Endodermal cell (in vitro differentiated cells): ENCODE measurements around the gene PREX1. TPM values are rescaled to one million over a fixed set of nuclear protein-coding genes. Genes with fewer than 3 reads are reported as not detected.

Source experiments
- DNase-seq: peaks from one replicate; pipeline ENCODE4 v3.0.0-alpha.2; 2017
- H3K27ac ChIP-seq: 2 replicates; pipeline ENCODE4 v1.5.1; 2013; ENCODE audit warnings: mild to moderate bottlenecking, low read depth, low read length, moderate library complexity
- H3K27me3 ChIP-seq: 2 replicates; pipeline ENCODE4 v1.6.1; 2013; ENCODE audit warnings: mild to moderate bottlenecking, low read length, moderate library complexity; ENCODE audit not compliant: insufficient read depth, control insufficient read depth, poor library complexity, severe bottlenecking
- H3K36me3 ChIP-seq: 2 replicates; pipeline ENCODE4 v1.7.0; 2013; ENCODE audit warnings: mild to moderate bottlenecking, low read length, moderate library complexity; ENCODE audit not compliant: control insufficient read depth, insufficient read depth
- H3K4me1 ChIP-seq: one replicate; pipeline ENCODE4 v1.7.0; 2013; ENCODE audit warnings: low read length; ENCODE audit not compliant: control insufficient read depth, insufficient read depth
- H3K4me3 ChIP-seq: 2 replicates; pipeline ENCODE4 v1.5.1; 2013; ENCODE audit warnings: mild to moderate bottlenecking, low read length, moderate library complexity
- H3K9ac ChIP-seq: 2 replicates; pipeline ENCODE4 v1.6.1; 2013; ENCODE audit warnings: mild to moderate bottlenecking, low read length, moderate library complexity; ENCODE audit not compliant: poor library complexity, severe bottlenecking; ENCODE audit errors: extremely low read depth
- H3K9me3 ChIP-seq: 2 replicates; pipeline ENCODE4 v1.6.1; 2013; ENCODE audit warnings: mild to moderate bottlenecking, low read length, moderate library complexity; ENCODE audit not compliant: control insufficient read depth
- H3K27ac Mint-ChIP-seq: 2 replicates; pipeline ENCODE4 v1.8.0; 2020; ENCODE audit warnings: mixed read lengths
- H3K27me3 Mint-ChIP-seq: 2 replicates; pipeline ENCODE4 v1.8.0; 2021; ENCODE audit warnings: mild to moderate bottlenecking, mixed read lengths; ENCODE audit not compliant: insufficient read depth
- H3K36me3 Mint-ChIP-seq: 2 replicates; pipeline ENCODE4 v1.8.0; 2020; ENCODE audit warnings: low read depth, mixed read lengths
- H3K4me1 Mint-ChIP-seq: 2 replicates; pipeline ENCODE4 v1.8.0; 2020; ENCODE audit warnings: mixed read lengths
- H3K4me3 Mint-ChIP-seq: 2 replicates; pipeline ENCODE4 v1.8.0; 2020; ENCODE audit warnings: mild to moderate bottlenecking, moderate library complexity, mixed read lengths
- H3K9me3 Mint-ChIP-seq: 2 replicates; pipeline ENCODE4 v1.8.0; 2020; ENCODE audit warnings: mild to moderate bottlenecking, mixed read lengths
- CTCF ChIP-seq: fragments of 200-600 bp; sonication (generic); conservative IDR thresholded peaks from 2 replicates; pipeline ENCODE4 v1.5.0; 2021; ENCODE audit warnings: antibody characterized with exemption, mild to moderate bottlenecking
- whole genome bisulfite sequencing, 2 experiments: methylation state at CpG; one replicate each; pipeline versions ENCODE4 v1.1.5 to v1.1.7; 2013; ENCODE audit warnings: missing lambda C conversion rate in 2 of 2, mixed read lengths in 1 of 2; ENCODE audit not compliant: insufficient coverage in 1 of 2, insufficient read length in 1 of 2; 5-methylcytosine and 5-hydroxymethylcytosine counted together
- total RNA-seq, 2 donors: library from RNA; stranded (reverse); fragmentation: NEBNext Ultra II Directional in 1 of 2; extraction: Animal tissue kit (Norgen Biotek cat#: 25700) in 1 of 2; gene quantifications; 2 replicates in 1 of 2; 3 replicates in 1 of 2; pipeline ENCODE4 v1.2.1, GENCODE V29; 2021

PREX1 gene
- total RNA-seq, 2 donors from 2014 or later = 65.3 to 70.5 TPM

- no peak overlapping the region for H3K27ac Mint-ChIP-seq
- H3K9me3 Mint-ChIP-seq = peaks cover 24% of the 10 kb centered on the region
- Histone ChIP-seq H3K4me1 (no peaks in the 10 kb centered on the region), H3K27me3 (no peaks in the 10 kb centered on the region), H3K36me3 (peaks cover 10% of the 10 kb centered on the region), H3K4me3 (no peak overlapping the region), H3K9me3 (peaks cover 14% of the 10 kb centered on the region), H3K9ac (no peak overlapping the region), H3K27ac (no peak overlapping the region)
- peaks cover 6% of the 10 kb centered on the region for H3K4me1 Mint-ChIP-seq
- WGBS, 2 experiments = 94% methylated on average over 6 of the region's 6 CpGs; no CpG with 5 or more reads in 1 of the 2 experiments
- H3K4me3 Mint-ChIP-seq = no peak overlapping the region
- H3K36me3 Mint-ChIP-seq = peaks cover 29% of the 10 kb centered on the region
- no peaks in the 10 kb centered on the region for H3K27me3 Mint-ChIP-seq
- no peak for DNase-seq
- no peak for TF ChIP-seq CTCF
Observed at GRCh38 chr20:48782901-48783308, 44.9 kb downstream of the PREX1 start.

GRCh38 chr20:48782053-48782452 is 45.7 kb downstream of the PREX1 start:
- no peaks in the 10 kb centered on the region for H3K4me1 Mint-ChIP-seq
- TF ChIP-seq CTCF = no peak
- DNase-seq = no peak
- Histone ChIP-seq H3K4me1 (no peaks in the 10 kb centered on the region), H3K27ac (peak overlapping the region; percentile 40), H3K27me3 (no peaks in the 10 kb centered on the region), H3K9me3 (peaks cover 20% of the 10 kb centered on the region), H3K36me3 (peaks cover 16% of the 10 kb centered on the region), H3K9ac (no peak overlapping the region), H3K4me3 (no peak overlapping the region)
- H3K27ac Mint-ChIP-seq = no peak overlapping the region
- peaks cover 38% of the 10 kb centered on the region for H3K36me3 Mint-ChIP-seq
- H3K9me3 Mint-ChIP-seq = peaks cover 32% of the 10 kb centered on the region
- no peaks in the 10 kb centered on the region for H3K27me3 Mint-ChIP-seq
- 81 to 100% methylated on average over 2 to 4 of the region's 4 CpGs for WGBS, 2 experiments
- H3K4me3 Mint-ChIP-seq = no peak overlapping the region

GRCh38 chr20:48781634-48782033 is 46.2 kb downstream of the PREX1 start:
- H3K27me3 Mint-ChIP-seq = no peaks in the 10 kb centered on the region
- peaks cover 24% of the 10 kb centered on the region for H3K9me3 ChIP-seq
- no peak for TF ChIP-seq CTCF
- peaks cover 36% of the 10 kb centered on the region for H3K9me3 Mint-ChIP-seq
- no peak overlapping the region for H3K27ac Mint-ChIP-seq
- H3K4me3 Mint-ChIP-seq = no peak overlapping the region
- no peaks in the 10 kb centered on the region for H3K4me1 ChIP-seq
- H3K4me1 Mint-ChIP-seq = no peaks in the 10 kb centered on the region
- H3K27me3 ChIP-seq = no peaks in the 10 kb centered on the region
- H3K4me3 ChIP-seq = no peak overlapping the region
- no peak for DNase-seq
- peaks cover 16% of the 10 kb centered on the region for H3K36me3 ChIP-seq
- peaks cover 42% of the 10 kb centered on the region for H3K36me3 Mint-ChIP-seq
- no peak overlapping the region for H3K9ac ChIP-seq
- WGBS, 2 experiments = 88 to 89% methylated on average over 1 of the region's 1 CpG
- H3K27ac ChIP-seq = no peak overlapping the region
